Spinal cord (tissue), 10 donors: Measurements from ENCODE around the gene AGRP. TPM values are rescaled to one million over a fixed set of nuclear protein-coding genes. Genes with fewer than 3 reads are reported as not detected.
"Not testable (repeated sequence)": the region's sequence is repeated elsewhere in the genome, so short reads cannot be mapped to it uniquely, and the experiment has no call there.

Experiments used
- DNase-seq, 6 donors: peaks; one replicate each; pipeline versions ENCODE4 v3.0.0 to v3.0.0-alpha.2; 2013 to 2015; ENCODE audit warnings: low spot score in 6 of 6, low read depth in 4 of 6
- H3K27ac ChIP-seq: one replicate; pipeline ENCODE4 v1.5.1; 2013; ENCODE audit warnings: low read depth, low read length, control low read depth
- H3K27me3 ChIP-seq: one replicate; pipeline ENCODE4 v1.6.1; 2013; ENCODE audit warnings: low read length; ENCODE audit not compliant: control insufficient read depth, insufficient read depth
- H3K36me3 ChIP-seq: one replicate; pipeline ENCODE4 v1.6.1; 2013; ENCODE audit warnings: low read length; ENCODE audit not compliant: control insufficient read depth, insufficient read depth
- H3K4me1 ChIP-seq: one replicate; pipeline ENCODE4 v1.6.1; 2013; ENCODE audit warnings: low read length; ENCODE audit not compliant: control insufficient read depth, insufficient read depth
- H3K4me3 ChIP-seq: one replicate; pipeline ENCODE4 v1.5.1; 2013; ENCODE audit warnings: low read depth, low read length, control low read depth
- H3K9me3 ChIP-seq: one replicate; pipeline ENCODE4 v1.6.1; 2013; ENCODE audit warnings: low read length; ENCODE audit not compliant: control insufficient read depth, insufficient read depth
- WGBS: methylation state at CpG from one replicate; pipeline ENCODE4 v1.1.5; 2013; ENCODE audit warnings: missing lambda C conversion rate; ENCODE audit not compliant: insufficient coverage; 5-methylcytosine and 5-hydroxymethylcytosine counted together
- polyA plus RNA-seq, 2 donors: library from polyadenylated mRNA; unstranded; fragments of 120-200 nt; gene quantifications; one replicate each; pipeline ENCODE4 v1.2.1, GENCODE V29; 2013; ENCODE audit not compliant: insufficient read length in 2 of 2
- total RNA-seq, 2 donors: library from RNA; depleted of rRNA in 1 of 2; stranded (reverse); fragments of 120-200 nt in 1 of 2; fragments of >200 nt in 1 of 2; gene quantifications; one replicate each; pipeline versions ENCODE4 v1.2.3 to v1.2.4, GENCODE V29; 2013 to 2014
- donor health status: healthy.

Gene AGRP
- total and polyA plus RNA-seq, 4 donors, result 0.35 to 0.56 TPM; not detected in 2

GRCh38 chr16:67506468-67506867, 23.1 kb upstream of the AGRP start:
- Histone ChIP-seq H3K4me1 (no peaks in the 10 kb centered on the region), H3K36me3 (peaks cover 2% of the 10 kb centered on the region), H3K9me3 (no peaks in the 10 kb centered on the region), H3K27me3 (no peaks in the 10 kb centered on the region), H3K4me3 (no peak overlapping the region), H3K27ac (no peak overlapping the region)
- DNase-seq, result no peak
- 63% methylated on average over 4 of the region's 8 CpGs for WGBS

GRCh38 chr16:67504031-67505021, 21.0 kb upstream of the AGRP start:
- H3K4me3 ChIP-seq, result no peak overlapping the region
- WGBS, result 70% methylated on average over 3 of the region's 9 CpGs
- H3K9me3 ChIP-seq, result no peaks in the 10 kb centered on the region
- no peak overlapping the region for H3K27ac ChIP-seq
- H3K27me3 ChIP-seq, result no peaks in the 10 kb centered on the region
- DNase-seq, result peak in 1 of 6 donors; percentile 88
- no peaks in the 10 kb centered on the region for H3K4me1 ChIP-seq
- H3K36me3 ChIP-seq, result peaks cover 2% of the 10 kb centered on the region

GRCh38 chr16:67499106-67499505, 15.8 kb upstream of the AGRP start:
- H3K4me3 ChIP-seq, result no peak overlapping the region
- no peaks in the 10 kb centered on the region for H3K9me3 ChIP-seq
- WGBS, result 83% methylated on average over 2 of the region's 4 CpGs
- no peaks in the 10 kb centered on the region for H3K27me3 ChIP-seq
- H3K4me1 ChIP-seq, result peaks cover 4% of the 10 kb centered on the region
- peaks cover 9% of the 10 kb centered on the region for H3K36me3 ChIP-seq
- DNase-seq, result peak in 1 of 6 donors; percentile 17
- H3K27ac ChIP-seq, result no peak overlapping the region

GRCh38 chr16:67490335-67491096, 7.2 kb upstream of the AGRP start:
- no peaks in the 10 kb centered on the region for H3K27me3 ChIP-seq
- no peak for DNase-seq
- H3K36me3 ChIP-seq, result peaks cover 16% of the 10 kb centered on the region
- no peak overlapping the region for H3K27ac ChIP-seq
- WGBS, result 92% methylated on average over 3 of the region's 8 CpGs
- no peak overlapping the region for H3K4me3 ChIP-seq
- no peaks in the 10 kb centered on the region for H3K9me3 ChIP-seq
- no peaks in the 10 kb centered on the region for H3K4me1 ChIP-seq

- H3K4me1 ChIP-seq, result no peaks in the 10 kb centered on the region
- H3K27me3 ChIP-seq, result no peaks in the 10 kb centered on the region
- peaks cover 24% of the 10 kb centered on the region for H3K36me3 ChIP-seq
- 60% methylated on average over 2 of the region's 4 CpGs for WGBS
- no peak for DNase-seq
- H3K9me3 ChIP-seq, result no peaks in the 10 kb centered on the region
- peak overlapping the region; percentile 15 for H3K27ac ChIP-seq
- H3K4me3 ChIP-seq, result no peak overlapping the region
Observed at GRCh38 chr16:67489401-67490083, 6.2 kb upstream of the AGRP start.

- WGBS, result 90% methylated on average over 2 of the region's 4 CpGs
- not testable (repeated sequence) for H3K4me3 ChIP-seq, DNase-seq, H3K27me3 ChIP-seq, H3K9me3 ChIP-seq, H3K27ac ChIP-seq, H3K4me1 ChIP-seq
- H3K36me3 ChIP-seq, result peaks cover 38% of the 10 kb centered on the region
Observed at GRCh38 chr16:67487561-67487960, 4.2 kb upstream of the AGRP start.

GRCh38 chr16:67486805-67487204, 3.5 kb upstream of the AGRP start:
- 72% methylated on average over 2 of the region's 3 CpGs for WGBS
- Histone ChIP-seq H3K27me3 (no peaks in the 10 kb centered on the region), H3K9me3 (no peaks in the 10 kb centered on the region), H3K4me3 (no peak overlapping the region), H3K4me1 (peaks cover 14% of the 10 kb centered on the region), H3K27ac (no peak overlapping the region), H3K36me3 (peaks cover 31% of the 10 kb centered on the region)
- no peak for DNase-seq

- no peaks in the 10 kb centered on the region for H3K9me3 ChIP-seq
- WGBS, result 92% methylated on average over 11 of the region's 12 CpGs
- DNase-seq, result no peak
- H3K4me3 ChIP-seq, result no peak overlapping the region
- H3K27ac ChIP-seq, result no peak overlapping the region
- H3K4me1 ChIP-seq, result peaks cover 36% of the 10 kb centered on the region
- H3K27me3 ChIP-seq, result no peaks in the 10 kb centered on the region
- peaks cover 31% of the 10 kb centered on the region for H3K36me3 ChIP-seq
Observed at GRCh38 chr16:67483731-67484525, 581 bp upstream of the AGRP start.
